B cell (primary cell): ENCODE results near the gene ZFHX2. TPM values are rescaled to one million over a fixed set of nuclear protein-coding genes. Genes with fewer than 3 reads are reported as not detected.

Experiments
- ATAC-seq: fragments of 200-7000 bp; cut with Tn5 transposase; one replicate; pipeline ENCODE4 v1.10.0; 2021; ENCODE audit warnings: low read depth, mild to moderate bottlenecking, moderate number of reproducible peaks, moderate library complexity
- CTCF ChIA-PET: fragments of 350-600 bp; sonication (Branson Sonifier 250); formaldehyde crosslinking; loops from one replicate; lab custom pipeline; 2021; ENCODE audit warnings: antibody characterized with exemption, inconsistent platforms; lab: Charles Lee
- POLR2A ChIA-PET: fragments of 350-600 bp; sonication (Branson Sonifier 250); formaldehyde crosslinking; loops from one replicate; lab custom pipeline; 2021; ENCODE audit warnings: antibody characterized with exemption; lab: Charles Lee
- DNase-seq: peaks from one replicate; pipeline ENCODE4 v3.0.0; 2013
- H2AFZ ChIP-seq: 2 replicates; pipeline ENCODE4 v1.6.1; 2012; ENCODE audit warnings: mild to moderate bottlenecking, low read depth, low read length; ENCODE audit not compliant: insufficient read depth, poor library complexity, severe bottlenecking
- H3K27ac ChIP-seq, 2 donors: 1 replicate in 1 of 2; 2 replicates in 1 of 2; pipeline ENCODE4 v1.5.1; 2012 to 2013; ENCODE audit warnings: low read length in 2 of 2, mild to moderate bottlenecking in 2 of 2, moderate library complexity in 1 of 2
- H3K27me3 ChIP-seq, 4 experiments: fragments of 200-600 bp in 1 of 4; sonication (generic) in 1 of 4; replicated peaks in 1 of 4; 1 replicate in 2 of 4; 2 replicates in 2 of 4; pipeline versions ENCODE4 v1.6.1 to v1.7.0; 2013 to 2016; ENCODE audit warnings: low read length in 3 of 4, mild to moderate bottlenecking in 2 of 4, mixed read lengths in 1 of 4, moderate library complexity in 1 of 4; ENCODE audit not compliant: insufficient read depth in 4 of 4, control insufficient read depth in 3 of 4; ENCODE audit errors: control extremely low read depth in 1 of 4
- H3K36me3 ChIP-seq, 2 experiments: replicated peaks in 1 of 2; 1 replicate in 1 of 2; 2 replicates in 1 of 2; pipeline versions ENCODE4 v1.6.1 to v1.7.1; 2013; ENCODE audit warnings: low read length in 1 of 2; ENCODE audit not compliant: insufficient read depth in 2 of 2, control insufficient read depth in 1 of 2; ENCODE audit errors: control extremely low read depth in 1 of 2, extremely low read depth in 1 of 2
- H3K4me1 ChIP-seq, 2 donors: fragments of 200-600 bp in 1 of 2; sonication (generic) in 1 of 2; 1 replicate in 1 of 2; 2 replicates in 1 of 2; pipeline versions ENCODE4 v1.5.1 to v1.6.1; 2013 to 2017; ENCODE audit warnings: low read length in 2 of 2; ENCODE audit not compliant: control insufficient read depth in 2 of 2, insufficient read depth in 2 of 2
- H3K4me2 ChIP-seq: replicated peaks from 2 replicates; pipeline ENCODE3; 2012; ENCODE audit warnings: mild to moderate bottlenecking, low read depth, low read length; ENCODE audit not compliant: poor library complexity, severe bottlenecking
- H3K4me3 ChIP-seq, 5 experiments: fragments of 200-600 bp in 1 of 5; sonication (generic) in 1 of 5; 1 replicate in 3 of 5; 2 replicates in 2 of 5; pipeline versions ENCODE4 v1.5.1 to v1.7.0; 2011 to 2016; ENCODE audit warnings: low read length in 4 of 5, mild to moderate bottlenecking in 4 of 5, low read depth in 2 of 5, control low read depth in 1 of 5, moderate library complexity in 1 of 5; ENCODE audit not compliant: insufficient read depth in 1 of 5; ENCODE audit errors: control extremely low read depth in 1 of 5, extremely low read depth in 1 of 5
- H3K79me2 ChIP-seq: fragments of 200-600 bp; sonication (generic); one replicate; pipeline ENCODE4 v1.6.0; 2016; ENCODE audit warnings: low read length; ENCODE audit not compliant: control insufficient read depth, insufficient read depth
- H3K9ac ChIP-seq: fragments of 200-600 bp; sonication (generic); 2 replicates; pipeline ENCODE4 v1.6.1; 2017; ENCODE audit warnings: mild to moderate bottlenecking, low read length, moderate library complexity
- H3K9me3 ChIP-seq, 3 donors: one replicate each; pipeline versions ENCODE4 v1.6.1 to v1.7.1; 2013; ENCODE audit warnings: low read length in 2 of 3; ENCODE audit not compliant: control insufficient read depth in 2 of 3, insufficient read depth in 1 of 3; ENCODE audit errors: control extremely low read depth in 1 of 3
- H4K20me1 ChIP-seq: 2 replicates; pipeline ENCODE4 v1.6.0; 2012; ENCODE audit warnings: mild to moderate bottlenecking, low read length; ENCODE audit not compliant: insufficient read depth, control insufficient read depth, poor library complexity, severe bottlenecking
- H3K27ac Mint-ChIP-seq: one replicate; pipeline ENCODE4 v1.8.0; 2021; ENCODE audit warnings: mixed read lengths
- H3K27me3 Mint-ChIP-seq: one replicate; pipeline ENCODE4 v1.8.0; 2021; ENCODE audit warnings: mixed read lengths
- H3K4me1 Mint-ChIP-seq: one replicate; pipeline ENCODE4 v1.8.0; 2021; ENCODE audit warnings: mixed read lengths
- H3K4me3 Mint-ChIP-seq: one replicate; pipeline ENCODE4 v1.8.0; 2021; ENCODE audit warnings: mixed read lengths
- H3K9me3 Mint-ChIP-seq: one replicate; pipeline ENCODE4 v1.8.0; 2022; ENCODE audit warnings: mixed read lengths; ENCODE audit not compliant: insufficient read depth
- CTCF ChIP-seq: fragments of 200-600 bp; IDR thresholded peaks from one replicate; pipeline ENCODE4 v1.8.0; 2022; ENCODE audit warnings: antibody characterized with exemption, mild to moderate bottlenecking
- EZH2 ChIP-seq: IDR thresholded peaks from 2 replicates; pipeline ENCODE4 v1.6.1; 2012; ENCODE audit warnings: borderline replicate concordance, low read depth, mild to moderate bottlenecking, moderate library complexity, low read length; ENCODE audit not compliant: insufficient read depth, poor library complexity, severe bottlenecking
- WGBS: methylation state at CpG from one replicate; pipeline ENCODE4 v1.1.5; 2013; ENCODE audit warnings: missing lambda C conversion rate; ENCODE audit not compliant: insufficient coverage; 5-methylcytosine and 5-hydroxymethylcytosine counted together
- intact Hi-C: fragments of 100-400 bp; cut with micrococcal nuclease; formaldehyde crosslinking; loops from one replicate; pipeline ENCODE4 v1.10.0; 2022
- polyA plus RNA-seq: library from polyadenylated mRNA; depleted of rRNA; stranded (reverse); fragments of >200 nt; gene quantifications from 2 replicates; pipeline ENCODE4 v1.2.3, GENCODE V29; 2012
- total RNA-seq, 2 donors: library from RNA; stranded (reverse); fragments of 120-200 nt in 1 of 2; gene quantifications; 1 replicate in 1 of 2; 2 replicates in 1 of 2; pipeline versions ENCODE4 v1.2.3 to v1.2.4, GENCODE V29; 2013 to 2022

Gene ZFHX2
- total and polyA plus RNA-seq, 2 donors (not counting 1 experiment from before 2014, with no cell fraction given) = 0.21 to 2.5 TPM

- Mint-ChIP-seq H3K27ac (peak overlapping the region; percentile 76), H3K27me3 (peaks cover 24% of the 10 kb centered on the region), H3K9me3 (no peaks in the 10 kb centered on the region), H3K4me3 (peak overlapping the region; percentile 96), H3K4me1 (peaks cover 31% of the 10 kb centered on the region)
- peaks cover 0 to 26% of the 10 kb centered on the region in 2 experiments for H3K36me3 ChIP-seq
- TF ChIP-seq EZH2 (no peak), CTCF (no peak)
- peaks cover 20% of the 10 kb centered on the region for H4K20me1 ChIP-seq
- ATAC-seq (no peak), DNase-seq (peak; percentile 41)
- H3K4me1 ChIP-seq = peaks cover 15 to 23% of the 10 kb centered on the region in 2 donors
- H2AFZ ChIP-seq = peak overlapping the region; percentile 89
- no CpG with 5 or more reads among the region's 6 CpGs for WGBS
- H3K9me3 ChIP-seq = no peaks in the 10 kb centered on the region
- peaks cover 26% of the 10 kb centered on the region for H3K79me2 ChIP-seq
- no peak overlapping the region for H3K4me3 ChIP-seq
- intact Hi-C loops = loop anchor here (5.0 to 10.0 kb wide), 4 partner anchors 284 to 874 kb away; partner anchors contain the start of genes HOMEZ, PCK2 and SDR39U1
- peak overlapping the region; percentile 76 for H3K4me2 ChIP-seq
- no peak overlapping the region for H3K9ac ChIP-seq
- peaks cover 0 to 19% (median 3%) of the 10 kb centered on the region in 4 experiments for H3K27me3 ChIP-seq
- CTCF ChIA-PET = interaction anchor here (4.1 to 9.3 kb wide), 2 partner anchors 11 to 91 kb away, joined by 24 to 61 read pairs; partner anchors contain the start of gene THTPA
- POLR2A ChIA-PET = interaction anchor here (1.1 kb wide), 1 partner anchor 798 kb away, joined by 3 read pairs; no protein-coding TSS in a partner anchor
- no peak overlapping the region for H3K27ac ChIP-seq
These were observed 17.2 kb upstream of the ZFHX2 start for GRCh38 chr14:23568600-23569331.
